ENCODE data around the gene FRMPD2. TPM values are rescaled to one million over a fixed set of nuclear protein-coding genes. Genes with fewer than 3 reads are reported as not detected.

The FRMPD2 gene
- total and polyA plus RNA-seq, 2 donors (not counting 3 experiments of a cell fraction or from before 2014, with no cell fraction given), result 0.42 TPM; not detected in 1

- H4K20me1 ChIP-seq (replicated peaks; ENCODE audit: control insufficient read depth, extremely low read depth, insufficient read depth, low read length), result no peaks in the 10 kb centered on the region
- no peaks in the 10 kb centered on the region for H3K36me3 ChIP-seq (ENCODE audit: control insufficient read depth in 2 of 2, extremely low read depth in 1 of 2, insufficient read depth in 2 of 2, low read length in 2 of 2)
- H3K9me1 ChIP-seq (replicated peaks; ENCODE audit: control insufficient read depth, extremely low read depth, insufficient read depth, low read length), result no peaks in the 10 kb centered on the region
- no peak overlapping the region for H3K9ac ChIP-seq (replicated peaks; ENCODE audit: extremely low read depth, insufficient read depth, low read length)
- peaks cover 0 to 2% of the 10 kb centered on the region in 2 experiments for H3K27me3 ChIP-seq (ENCODE audit: control insufficient read depth in 2 of 2, insufficient read depth in 2 of 2, low read length in 2 of 2)
- H2AFZ ChIP-seq (ENCODE audit: low read depth, low read length), result no peak overlapping the region
- FAIRE-seq (no peak), DNase-seq (ENCODE audit: low read depth, low spot score) (no peak)
- dilution Hi-C loops (cut with MboI; ENCODE audit: extremely low pct_ligation_motif_present, low sequenced_read_pairs), result no loop called here
- no peak overlapping the region for H3K4me2 ChIP-seq (ENCODE audit: insufficient read depth, low read length)
- H3K79me2 ChIP-seq (ENCODE audit: control insufficient read depth, insufficient read depth, low read length), result no peaks in the 10 kb centered on the region
- POLR2A ChIA-PET, result no interaction called here
- H3K4me1 ChIP-seq (ENCODE audit: control insufficient read depth, extremely low read depth, insufficient read depth, low read length), result no peaks in the 10 kb centered on the region
- BruUV-seq (replicated peaks), result no TSS peak
- TF ChIP-seq GATA2 (IDR thresholded peaks at IDR 0.05; ENCODE audit: insufficient read depth, insufficient read length, low read depth, low read length) (no peak), MYC (IDR thresholded peaks at IDR 0.05; ENCODE audit: low read depth, low read length) (no peak), CTCF (IDR thresholded peaks at IDR 0.05; ENCODE audit: extremely low read depth in 1 of 2, insufficient read depth in 1 of 2, low read depth in 1 of 2, low read length in 2 of 2) (no peak), POLR2AphosphoS5 (IDR thresholded peaks at IDR 0.05; ENCODE audit: insufficient read depth, low read depth, low read length) (no peak), POLR2A (IDR thresholded peaks at IDR 0.05; ENCODE audit: low read depth, low read length) (no peak), MAX (IDR thresholded peaks at IDR 0.05; ENCODE audit: insufficient read depth, insufficient read length) (no peak), EZH2 (IDR thresholded peaks at IDR 0.05; ENCODE audit: borderline replicate concordance, low read depth, low read length, severe bottlenecking) (no peak), JUN (IDR thresholded peaks at IDR 0.05; ENCODE audit: borderline replicate concordance, insufficient read depth, insufficient read length, low read depth) (no peak), FOS (IDR thresholded peaks at IDR 0.05; ENCODE audit: borderline replicate concordance, insufficient read depth, low read length) (no peak)
- CTCF ChIA-PET, result interaction anchor here (1.2 to 4.5 kb wide), 2 partner anchors 13 to 76 kb away, joined by 3 to 31 read pairs; no protein-coding TSS in a partner anchor
- H3K9me3 ChIP-seq (replicated peaks; ENCODE audit: control insufficient read depth, insufficient read depth, low read length), result no peaks in the 10 kb centered on the region
- no peak overlapping the region for H3K4me3 ChIP-seq (replicated peaks in 1 of 3; ENCODE audit: insufficient read depth in 1 of 3, low read depth in 1 of 3, low read length in 3 of 3)
- no peak overlapping the region for H3K27ac ChIP-seq (ENCODE audit: insufficient read depth, low read depth, low read length)
- intact Hi-C loops (cut with micrococcal nuclease), result no loop called here
Observed at GRCh38 chr10:48291190-48291589, 16.7 kb upstream of the FRMPD2 start.

All from endothelial cell of umbilical vein (primary cell).